ENCODE results near the gene KDM6B. TPM values are rescaled to one million over a fixed set of nuclear protein-coding genes. Genes with fewer than 3 reads are reported as not detected.
"Not testable (repeated sequence)": the region's sequence is repeated elsewhere in the genome, so short reads cannot be mapped to it uniquely, and the experiment has no call there.

KDM6B gene
- polyA plus RNA-seq, 1 experiment, result 0.91 TPM

- TF ChIP-seq CTCF (IDR thresholded peaks at IDR 0.05; ENCODE audit: insufficient read depth, low read depth, low read length), result peak; percentile 68
- CTCF ChIA-PET, result interaction anchor here (0.7 to 2.7 kb wide), 6 partner anchors 12 to 132 kb away, joined by 3 to 9 read pairs (median 6); no protein-coding TSS in a partner anchor
- Histone ChIP-seq H3K4me3 (ENCODE audit: low read depth, low read length) (peak overlapping the region; percentile 58), H3K27me3 (ENCODE audit: control insufficient read depth, insufficient read depth, low read length) (no peaks in the 10 kb centered on the region), H3K36me3 (ENCODE audit: control insufficient read depth, insufficient read depth, low read length) (peaks cover 4% of the 10 kb centered on the region)
- POLR2A ChIA-PET, result no interaction called here
- no peak for DNase-seq (ENCODE audit: low read depth)
Measured at GRCh38 chr17:7858522-7858810, 24.4 kb downstream of the KDM6B start.

- POLR2A ChIA-PET, result no interaction called here
- Histone ChIP-seq H3K4me3 (ENCODE audit: low read depth, low read length) (peak overlapping the region; percentile 58; the same call in 1 of the 2 replicates), H3K27me3 (ENCODE audit: control insufficient read depth, insufficient read depth, low read length) (no peaks in the 10 kb centered on the region), H3K36me3 (ENCODE audit: control insufficient read depth, insufficient read depth, low read length) (peaks cover 3% of the 10 kb centered on the region)
- CTCF ChIA-PET, result interaction anchor here (0.9 to 2.7 kb wide), 6 partner anchors 12 to 132 kb away, joined by 3 to 9 read pairs (median 6); no protein-coding TSS in a partner anchor
- DNase-seq (ENCODE audit: low read depth), result no peak
- no peak for TF ChIP-seq CTCF (IDR thresholded peaks at IDR 0.05; ENCODE audit: insufficient read depth, low read depth, low read length)
Measured at GRCh38 chr17:7859028-7859427, 25.0 kb downstream of the KDM6B start.

GRCh38 chr17:7862692-7863437, 28.8 kb downstream of the KDM6B start:
- TF ChIP-seq CTCF (IDR thresholded peaks at IDR 0.05; ENCODE audit: insufficient read depth, low read depth, low read length), result peak; percentile 63
- ChIA-PET POLR2A (no interaction called here), CTCF (interaction anchor here (0.6 to 6.4 kb wide), 20 partner anchors 9 to 766 kb away, joined by 3 to 60 read pairs (median 4); partner anchors contain the start of gene CHD3)
- no peaks in the 10 kb centered on the region; the same call in 1 of the 2 replicates for H3K36me3 ChIP-seq (ENCODE audit: control insufficient read depth, insufficient read depth, low read length)
- DNase-seq (ENCODE audit: low read depth), result no peak
- H3K4me3 ChIP-seq (ENCODE audit: low read depth, low read length), result no peak overlapping the region
- H3K27me3 ChIP-seq (ENCODE audit: control insufficient read depth, insufficient read depth, low read length), result no peaks in the 10 kb centered on the region

GRCh38 chr17:7864384-7864783, 30.4 kb downstream of the KDM6B start:
- CTCF ChIA-PET, result interaction anchor here (0.7 to 6.4 kb wide), 11 partner anchors 12 to 210 kb away, joined by 3 to 60 read pairs (median 3); no protein-coding TSS in a partner anchor
- POLR2A ChIA-PET; H3K27me3 ChIP-seq (ENCODE audit: control insufficient read depth, insufficient read depth, low read length): not testable (repeated sequence)

GRCh38 chr17:7864995-7865650, 31.1 kb downstream of the KDM6B start:
- CTCF ChIA-PET, result interaction anchor here (1.0 to 6.4 kb wide), 7 partner anchors 11 to 192 kb away, joined by 3 to 60 read pairs (median 3); no protein-coding TSS in a partner anchor
- Histone ChIP-seq H3K36me3 (ENCODE audit: control insufficient read depth, insufficient read depth, low read length) (no peaks in the 10 kb centered on the region; the same call in 1 of the 2 replicates), H3K4me3 (ENCODE audit: low read depth, low read length) (no peak overlapping the region), H3K27me3 (ENCODE audit: control insufficient read depth, insufficient read depth, low read length) (no peaks in the 10 kb centered on the region)
- no peak for DNase-seq (ENCODE audit: low read depth)
- POLR2A ChIA-PET, result no interaction called here
- no peak for TF ChIP-seq CTCF (IDR thresholded peaks at IDR 0.05; ENCODE audit: insufficient read depth, low read depth, low read length)

More at GRCh38 chr17:7864384-7864783, 30.4 kb downstream of the KDM6B start:
- H3K36me3 ChIP-seq (ENCODE audit: control insufficient read depth, insufficient read depth, low read length); H3K4me3 ChIP-seq (ENCODE audit: low read depth, low read length); DNase-seq (ENCODE audit: low read depth): not testable (repeated sequence)

Data from BJ (cell line).